HL-60 (cell line): ENCODE measurements around the gene LRP1B.

Experiments
- DNase-seq, 2 experiments: peaks; one replicate each; pipeline ENCODE4 v3.0.0-alpha.2; 2010 to 2020; ENCODE audit warnings: low read depth in 1 of 2, low spot score in 1 of 2
- H3K27ac ChIP-seq: fragments of 250-450 bp; sonication (Bioruptor Pico); replicated peaks from 2 replicates; pipeline ENCODE4 v1.5.1; 2020; ENCODE audit warnings: mild to moderate bottlenecking, moderate library complexity
- H3K27me3 ChIP-seq: fragments of 250-450 bp; sonication (Bioruptor Pico); 2 replicates; pipeline ENCODE4 v1.5.1; 2021; ENCODE audit warnings: mild to moderate bottlenecking, moderate library complexity; ENCODE audit not compliant: insufficient read depth, poor library complexity, severe bottlenecking
- H3K4me3 ChIP-seq: replicated peaks from 2 replicates; pipeline ENCODE4 v1.5.1; 2011; ENCODE audit warnings: mild to moderate bottlenecking, control low read depth, low read length; ENCODE audit not compliant: insufficient read depth
- GABPA ChIP-seq: IDR thresholded peaks from 2 replicates; pipeline ENCODE4 v1.6.1; 2012; ENCODE audit warnings: low read depth
- POLR2AphosphoS5 ChIP-seq: IDR thresholded peaks from 2 replicates; pipeline ENCODE4 v1.6.1; 2012; ENCODE audit warnings: low read depth
- SPI1 ChIP-seq: IDR thresholded peaks from 2 replicates; pipeline ENCODE4 v1.6.1; 2012; ENCODE audit warnings: low read depth, mild to moderate bottlenecking, borderline replicate concordance
- TF ChIP-seq, protein P1 (sequence below): IDR thresholded peaks from 2 replicates; pipeline ENCODE4 v1.6.1; 2012; ENCODE audit warnings: low read depth; ENCODE audit not compliant: insufficient replicate concordance
- TF ChIP-seq, protein P2 (sequence below): IDR thresholded peaks from one replicate; pipeline ENCODE4 v1.5.1; 2011; ENCODE audit warnings: low read length, control low read depth, inconsistent platforms; ENCODE audit not compliant: insufficient read depth

Gene LRP1B

DNA sequence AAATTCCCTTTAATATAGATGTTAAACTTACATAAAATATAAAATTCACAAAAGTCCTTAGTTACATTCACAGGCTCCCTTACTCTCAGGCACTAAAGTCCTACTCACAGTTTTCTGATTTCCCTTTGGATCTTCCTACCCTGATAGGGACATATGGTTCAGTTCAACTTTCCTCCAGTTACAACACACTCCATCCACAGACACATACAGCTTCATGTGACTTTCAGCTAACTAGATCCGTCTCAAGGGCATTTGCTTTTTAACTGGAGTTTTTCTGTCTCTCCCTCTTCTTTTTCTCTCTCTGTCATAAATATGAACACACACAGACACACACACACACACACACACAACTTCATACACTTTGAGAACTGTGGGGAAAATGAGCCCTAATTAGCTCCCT, 419.2 kb downstream of the LRP1B start:
- TF ChIP-seq, protein P1, sequence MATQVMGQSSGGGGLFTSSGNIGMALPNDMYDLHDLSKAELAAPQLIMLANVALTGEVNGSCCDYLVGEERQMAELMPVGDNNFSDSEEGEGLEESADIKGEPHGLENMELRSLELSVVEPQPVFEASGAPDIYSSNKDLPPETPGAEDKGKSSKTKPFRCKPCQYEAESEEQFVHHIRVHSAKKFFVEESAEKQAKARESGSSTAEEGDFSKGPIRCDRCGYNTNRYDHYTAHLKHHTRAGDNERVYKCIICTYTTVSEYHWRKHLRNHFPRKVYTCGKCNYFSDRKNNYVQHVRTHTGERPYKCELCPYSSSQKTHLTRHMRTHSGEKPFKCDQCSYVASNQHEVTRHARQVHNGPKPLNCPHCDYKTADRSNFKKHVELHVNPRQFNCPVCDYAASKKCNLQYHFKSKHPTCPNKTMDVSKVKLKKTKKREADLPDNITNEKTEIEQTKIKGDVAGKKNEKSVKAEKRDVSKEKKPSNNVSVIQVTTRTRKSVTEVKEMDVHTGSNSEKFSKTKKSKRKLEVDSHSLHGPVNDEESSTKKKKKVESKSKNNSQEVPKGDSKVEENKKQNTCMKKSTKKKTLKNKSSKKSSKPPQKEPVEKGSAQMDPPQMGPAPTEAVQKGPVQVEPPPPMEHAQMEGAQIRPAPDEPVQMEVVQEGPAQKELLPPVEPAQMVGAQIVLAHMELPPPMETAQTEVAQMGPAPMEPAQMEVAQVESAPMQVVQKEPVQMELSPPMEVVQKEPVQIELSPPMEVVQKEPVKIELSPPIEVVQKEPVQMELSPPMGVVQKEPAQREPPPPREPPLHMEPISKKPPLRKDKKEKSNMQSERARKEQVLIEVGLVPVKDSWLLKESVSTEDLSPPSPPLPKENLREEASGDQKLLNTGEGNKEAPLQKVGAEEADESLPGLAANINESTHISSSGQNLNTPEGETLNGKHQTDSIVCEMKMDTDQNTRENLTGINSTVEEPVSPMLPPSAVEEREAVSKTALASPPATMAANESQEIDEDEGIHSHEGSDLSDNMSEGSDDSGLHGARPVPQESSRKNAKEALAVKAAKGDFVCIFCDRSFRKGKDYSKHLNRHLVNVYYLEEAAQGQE, result no peak
- TF ChIP-seq POLR2AphosphoS5 (no peak), GABPA (no peak), SPI1 (no peak)
- TF ChIP-seq, protein P2, sequence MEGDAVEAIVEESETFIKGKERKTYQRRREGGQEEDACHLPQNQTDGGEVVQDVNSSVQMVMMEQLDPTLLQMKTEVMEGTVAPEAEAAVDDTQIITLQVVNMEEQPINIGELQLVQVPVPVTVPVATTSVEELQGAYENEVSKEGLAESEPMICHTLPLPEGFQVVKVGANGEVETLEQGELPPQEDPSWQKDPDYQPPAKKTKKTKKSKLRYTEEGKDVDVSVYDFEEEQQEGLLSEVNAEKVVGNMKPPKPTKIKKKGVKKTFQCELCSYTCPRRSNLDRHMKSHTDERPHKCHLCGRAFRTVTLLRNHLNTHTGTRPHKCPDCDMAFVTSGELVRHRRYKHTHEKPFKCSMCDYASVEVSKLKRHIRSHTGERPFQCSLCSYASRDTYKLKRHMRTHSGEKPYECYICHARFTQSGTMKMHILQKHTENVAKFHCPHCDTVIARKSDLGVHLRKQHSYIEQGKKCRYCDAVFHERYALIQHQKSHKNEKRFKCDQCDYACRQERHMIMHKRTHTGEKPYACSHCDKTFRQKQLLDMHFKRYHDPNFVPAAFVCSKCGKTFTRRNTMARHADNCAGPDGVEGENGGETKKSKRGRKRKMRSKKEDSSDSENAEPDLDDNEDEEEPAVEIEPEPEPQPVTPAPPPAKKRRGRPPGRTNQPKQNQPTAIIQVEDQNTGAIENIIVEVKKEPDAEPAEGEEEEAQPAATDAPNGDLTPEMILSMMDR, result no peak
- H3K27me3 ChIP-seq, result no peaks in the 10 kb centered on the region
- no peak for DNase-seq
- H3K4me3 ChIP-seq, result no peak overlapping the region
- no peak overlapping the region for H3K27ac ChIP-seq

DNA sequence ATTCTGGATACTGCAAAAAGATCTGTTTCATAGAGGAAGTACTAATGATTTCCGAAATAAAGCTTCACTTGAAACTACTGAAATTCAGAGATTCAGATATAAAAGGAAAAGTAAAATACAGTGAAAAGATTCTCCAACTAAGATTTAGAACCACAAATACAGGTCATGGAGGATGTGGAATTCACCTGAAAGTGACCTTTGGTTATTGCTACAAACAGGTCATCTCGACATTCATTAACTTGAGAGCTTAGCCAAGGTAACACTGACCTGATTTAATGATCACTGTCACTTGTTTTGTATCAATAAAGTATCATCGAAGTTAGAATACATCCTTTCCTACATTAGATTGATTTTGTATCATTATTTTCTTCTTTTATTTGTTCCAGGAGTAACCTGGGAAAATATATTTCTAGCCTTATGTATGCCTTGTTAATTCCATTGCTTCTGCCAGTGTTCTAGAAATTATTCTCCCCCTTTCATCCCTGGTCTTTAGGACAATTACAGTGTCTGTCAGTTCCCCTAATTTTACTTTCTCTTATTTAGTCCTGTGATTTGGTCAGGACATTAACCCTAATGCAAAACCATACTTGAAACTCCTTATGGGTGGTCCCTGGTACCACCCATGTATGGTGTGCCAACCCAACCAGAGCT, 420.1 kb downstream of the LRP1B start:
- TF ChIP-seq SPI1, result no peak
- TF ChIP-seq, protein P2, result no peak
- no peak for TF ChIP-seq POLR2AphosphoS5
- TF ChIP-seq, protein P1, result no peak
- no peak for TF ChIP-seq GABPA
- H3K27ac ChIP-seq, result no peak overlapping the region
- no peak overlapping the region for H3K4me3 ChIP-seq
- no peaks in the 10 kb centered on the region for H3K27me3 ChIP-seq
- DNase-seq, result no peak

- DNase-seq, result no peak
Observed at GRCh38 chr2:141709756-141710155, 421.1 kb downstream of the LRP1B start.

More at GRCh38 chr2:141709756-141710155, 421.1 kb downstream of the LRP1B start:
- Histone ChIP-seq H3K27ac (no peak overlapping the region), H3K27me3 (no peaks in the 10 kb centered on the region), H3K4me3 (no peak overlapping the region)
- no peak for TF ChIP-seq POLR2AphosphoS5
- no peak for TF ChIP-seq SPI1
- TF ChIP-seq GABPA, result no peak
- TF ChIP-seq, protein P1, result no peak
- TF ChIP-seq, protein P2, result no peak
